Karpas-422 (cell line): ENCODE measurements around the gene PWP2. TPM values are rescaled to one million over a fixed set of nuclear protein-coding genes. Genes with fewer than 3 reads are reported as not detected.
"Not testable (repeated sequence)": the region's sequence is repeated elsewhere in the genome, so short reads cannot be mapped to it uniquely, and the experiment has no call there.

Source experiments
- DNase-seq: peaks from one replicate; pipeline ENCODE4 v3.0.0-alpha.2; 2015
- H2AFZ ChIP-seq: fragments of 200-600 bp; sonication (generic); 2 replicates; pipeline ENCODE4 v1.6.1; 2014; ENCODE audit warnings: antibody characterized with exemption, low read length, mixed read lengths
- H3K27ac ChIP-seq: fragments of 200-600 bp; sonication (generic); 2 replicates; pipeline ENCODE4 v1.5.1; 2014; ENCODE audit warnings: mild to moderate bottlenecking, low read length, moderate library complexity
- H3K27me3 ChIP-seq: fragments of 200-600 bp; sonication (generic); 2 replicates; pipeline ENCODE4 v1.6.1; 2014; ENCODE audit warnings: low read length, mixed read lengths
- H3K36me3 ChIP-seq: fragments of 200-600 bp; sonication (generic); 2 replicates; pipeline ENCODE4 v1.6.1; 2014; ENCODE audit warnings: low read length, mixed read lengths; ENCODE audit not compliant: insufficient read depth
- H3K4me1 ChIP-seq: fragments of 200-600 bp; sonication (generic); 2 replicates; pipeline ENCODE4 v1.6.1; 2014; ENCODE audit warnings: mild to moderate bottlenecking, low read length, mixed read lengths
- H3K4me2 ChIP-seq: fragments of 200-600 bp; sonication (generic); 2 replicates; pipeline ENCODE4 v1.6.1; 2014; ENCODE audit warnings: low read length, low read depth, mild to moderate bottlenecking; ENCODE audit not compliant: poor library complexity, severe bottlenecking
- H3K4me3 ChIP-seq: fragments of 200-600 bp; sonication (generic); 2 replicates; pipeline ENCODE4 v1.5.1; 2014; ENCODE audit warnings: mild to moderate bottlenecking, antibody characterized with exemption, low read length, mixed read lengths
- H3K79me2 ChIP-seq: fragments of 200-600 bp; sonication (generic); 2 replicates; pipeline ENCODE4 v1.6.1; 2014; ENCODE audit warnings: mild to moderate bottlenecking, low read length, mixed read lengths
- H3K9ac ChIP-seq: fragments of 200-600 bp; sonication (generic); 2 replicates; pipeline ENCODE4 v1.6.0; 2014; ENCODE audit warnings: low read length
- H3K9me2 ChIP-seq: fragments of 200-600 bp; sonication (generic), shearing (Covaris generic); replicated peaks from 2 replicates; pipeline ENCODE4 v1.6.0; 2014; ENCODE audit warnings: mild to moderate bottlenecking, low read length, moderate library complexity; ENCODE audit not compliant: insufficient read depth
- H3K9me3 ChIP-seq: fragments of 300-700, 200-600 bp; sonication (generic); 2 replicates; pipeline ENCODE4 v1.6.1; 2014; ENCODE audit warnings: low read length, mixed read lengths
- H4K20me1 ChIP-seq: fragments of 200-600 bp; sonication (generic); 2 replicates; pipeline ENCODE4 v1.6.1; 2014; ENCODE audit warnings: mild to moderate bottlenecking, antibody characterized with exemption, low read length, low read depth; ENCODE audit not compliant: insufficient read depth
- total RNA-seq: library from RNA; depleted of rRNA; stranded (reverse); fragments of >200 nt; shearing (Covaris generic); gene quantifications from 2 replicates; pipeline ENCODE4 v1.2.3, GENCODE V29; 2014; ENCODE audit warnings: low replicate concordance

PWP2 gene
- total RNA-seq, 1 experiment from 2014 or later: 1.0 TPM

DNA sequence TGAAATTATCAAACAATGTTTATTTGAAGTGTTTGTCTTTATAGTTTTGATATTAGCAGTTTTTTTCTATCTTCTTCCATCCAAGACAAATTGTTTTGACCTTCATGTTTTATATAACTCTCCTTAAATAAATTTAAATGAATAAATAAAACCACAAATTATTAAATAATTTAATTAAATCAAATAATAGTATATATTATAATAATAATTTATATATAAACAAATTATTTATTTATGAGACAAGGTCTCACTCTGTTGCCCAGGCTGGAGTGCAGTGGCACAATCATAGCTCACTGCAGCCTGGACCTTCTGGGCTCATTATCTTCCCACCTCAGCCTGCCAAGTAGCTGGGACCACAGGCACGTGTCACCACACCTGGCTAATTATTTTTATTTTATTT, 12.4 kb upstream of the PWP2 start:
- H3K9me2 ChIP-seq: no peaks in the 10 kb centered on the region
- H4K20me1 ChIP-seq: no peaks in the 10 kb centered on the region; the same call in 1 of the 2 replicates
- H3K79me2 ChIP-seq: no peaks in the 10 kb centered on the region
- no peaks in the 10 kb centered on the region for H3K4me1 ChIP-seq
- H3K27ac ChIP-seq: no peak overlapping the region
- H3K36me3 ChIP-seq: peaks cover 3% of the 10 kb centered on the region; the same call in 1 of the 2 replicates
- DNase-seq: no peak
- no peak overlapping the region for H3K4me3 ChIP-seq
- no peaks in the 10 kb centered on the region for H3K9me3 ChIP-seq
- H3K27me3 ChIP-seq: no peaks in the 10 kb centered on the region
- no peak overlapping the region for H2AFZ ChIP-seq
- H3K4me2 ChIP-seq: no peak overlapping the region
- no peak overlapping the region for H3K9ac ChIP-seq

GRCh38 chr21:44098507-44098906, 8.7 kb upstream of the PWP2 start:
- H3K9me3 ChIP-seq, H3K4me1 ChIP-seq, H3K36me3 ChIP-seq, H3K9ac ChIP-seq, H3K9me2 ChIP-seq, H3K27me3 ChIP-seq, H4K20me1 ChIP-seq, DNase-seq, H3K4me3 ChIP-seq, H3K27ac ChIP-seq, H3K4me2 ChIP-seq, H3K79me2 ChIP-seq, H2AFZ ChIP-seq: not testable (repeated sequence)

- not testable (repeated sequence) for H3K4me2 ChIP-seq, H2AFZ ChIP-seq, DNase-seq, H3K27ac ChIP-seq, H3K4me1 ChIP-seq, H3K9me2 ChIP-seq, H3K4me3 ChIP-seq, H3K9ac ChIP-seq, H3K36me3 ChIP-seq, H4K20me1 ChIP-seq, H3K9me3 ChIP-seq, H3K27me3 ChIP-seq, H3K79me2 ChIP-seq
Observed at GRCh38 chr21:44098964-44099363, 8.2 kb upstream of the PWP2 start.

- not testable (repeated sequence) for H3K79me2 ChIP-seq, H2AFZ ChIP-seq, H3K36me3 ChIP-seq, DNase-seq, H3K4me2 ChIP-seq, H3K9ac ChIP-seq, H4K20me1 ChIP-seq, H3K27ac ChIP-seq, H3K9me3 ChIP-seq, H3K9me2 ChIP-seq, H3K27me3 ChIP-seq, H3K4me3 ChIP-seq, H3K4me1 ChIP-seq
Observed at GRCh38 chr21:44107589-44107988, 390 bp downstream of the PWP2 start.

- H3K4me1 ChIP-seq, H3K27me3 ChIP-seq, H3K9me3 ChIP-seq, H3K4me3 ChIP-seq, H2AFZ ChIP-seq, H4K20me1 ChIP-seq, H3K9ac ChIP-seq, H3K79me2 ChIP-seq, H3K36me3 ChIP-seq, H3K27ac ChIP-seq, H3K4me2 ChIP-seq, DNase-seq, H3K9me2 ChIP-seq: not testable (repeated sequence)
Observed at GRCh38 chr21:44113702-44114371, 6.6 kb downstream of the PWP2 start.

- H2AFZ ChIP-seq, H3K4me2 ChIP-seq, H3K9me2 ChIP-seq, H3K4me1 ChIP-seq, DNase-seq, H3K4me3 ChIP-seq, H4K20me1 ChIP-seq, H3K9me3 ChIP-seq, H3K27ac ChIP-seq, H3K36me3 ChIP-seq, H3K9ac ChIP-seq, H3K27me3 ChIP-seq, H3K79me2 ChIP-seq: not testable (repeated sequence)
Observed at GRCh38 chr21:44122131-44122530, 14.9 kb downstream of the PWP2 start.

DNA sequence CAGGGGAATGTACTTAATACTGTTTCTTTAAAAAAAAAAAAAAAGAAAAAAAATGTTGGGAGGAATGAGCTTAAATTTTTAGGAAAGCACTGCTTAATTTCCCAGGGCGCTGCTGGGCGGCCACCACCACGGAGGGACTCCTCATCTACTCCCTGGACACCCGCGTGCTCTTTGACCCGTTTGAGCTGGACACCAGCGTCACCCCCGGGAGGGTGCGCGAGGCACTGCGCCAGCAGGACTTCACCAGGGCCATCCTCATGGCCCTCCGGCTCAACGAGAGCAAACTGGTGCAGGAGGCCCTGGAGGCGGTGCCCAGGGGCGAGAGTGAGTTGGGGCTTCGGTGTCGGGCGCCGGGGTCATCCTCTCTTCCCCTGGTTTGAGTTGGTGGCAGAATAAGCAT, 20.6 kb downstream of the PWP2 start:
- not testable (repeated sequence) for H3K27me3 ChIP-seq, H3K4me3 ChIP-seq, H4K20me1 ChIP-seq, H3K9me2 ChIP-seq, H3K79me2 ChIP-seq, H2AFZ ChIP-seq, H3K27ac ChIP-seq, H3K4me1 ChIP-seq, DNase-seq, H3K4me2 ChIP-seq, H3K9me3 ChIP-seq, H3K36me3 ChIP-seq, H3K9ac ChIP-seq

GRCh38 chr21:44133715-44134057, 26.5 kb downstream of the PWP2 start:
- H3K4me1 ChIP-seq, H3K4me3 ChIP-seq, H3K4me2 ChIP-seq, H3K9ac ChIP-seq, DNase-seq, H3K27ac ChIP-seq, H3K9me3 ChIP-seq, H3K9me2 ChIP-seq, H3K79me2 ChIP-seq, H3K36me3 ChIP-seq, H2AFZ ChIP-seq, H3K27me3 ChIP-seq, H4K20me1 ChIP-seq: not testable (repeated sequence)

- not testable (repeated sequence) for H3K4me3 ChIP-seq, H3K9ac ChIP-seq, DNase-seq, H3K79me2 ChIP-seq, H2AFZ ChIP-seq, H3K27me3 ChIP-seq, H3K9me3 ChIP-seq, H3K27ac ChIP-seq, H3K4me2 ChIP-seq, H3K36me3 ChIP-seq, H3K9me2 ChIP-seq, H3K4me1 ChIP-seq, H4K20me1 ChIP-seq
Observed at GRCh38 chr21:44134732-44135131, 27.5 kb downstream of the PWP2 start.
